WTC11 (cell line): Measurements from ENCODE around the gene PCDH9.

ENCODE experiments used
- ATF6 ChIP-seq: sonication (generic); formaldehyde crosslinking; IDR thresholded peaks from 2 replicates; pipeline ENCODE4 v1.8.1; 2023; ENCODE audit warnings: mild to moderate bottlenecking, missing genetic modification reagents
- CREB1 ChIP-seq: sonication (generic); formaldehyde crosslinking; IDR thresholded peaks from 2 replicates; pipeline ENCODE4 v1.8.0; 2023; ENCODE audit warnings: mild to moderate bottlenecking, missing genetic modification reagents
- CTCF ChIP-seq: fragments of 200-600 bp; IDR thresholded peaks from 2 replicates; pipeline ENCODE4 v1.8.0; 2022; ENCODE audit warnings: antibody characterized with exemption
- NR3C1 ChIP-seq: sonication (generic); formaldehyde crosslinking; conservative IDR thresholded peaks from 2 replicates; pipeline ENCODE4 v1.8.1; 2023; ENCODE audit warnings: low read depth, mild to moderate bottlenecking, missing genetic modification reagents
- USF2 ChIP-seq: sonication (generic); formaldehyde crosslinking; IDR thresholded peaks from 2 replicates; pipeline ENCODE4 v1.8.1; 2023; ENCODE audit warnings: mild to moderate bottlenecking, missing genetic modification reagents, moderate library complexity
- ZBTB21 ChIP-seq: sonication (generic); formaldehyde crosslinking; IDR thresholded peaks from 2 replicates; pipeline ENCODE4 v1.8.1; 2023; ENCODE audit warnings: mild to moderate bottlenecking, missing genetic modification reagents, borderline replicate concordance
- ZNF263 ChIP-seq: sonication (generic); formaldehyde crosslinking; IDR thresholded peaks from 2 replicates; pipeline ENCODE4 v1.8.1; 2022; ENCODE audit warnings: low read depth, mild to moderate bottlenecking, moderate library complexity, missing genetic modification reagents
- ZNF281 ChIP-seq: sonication (generic); formaldehyde crosslinking; IDR thresholded peaks from 2 replicates; pipeline ENCODE4 v1.8.0; 2023; ENCODE audit warnings: mild to moderate bottlenecking, missing genetic modification reagents
- ZNF423 ChIP-seq: fragments of 250-450 bp; sonication (Bioruptor Pico); IDR thresholded peaks from 2 replicates; pipeline ENCODE4 v2.1.2; 2022; ENCODE audit warnings: mild to moderate bottlenecking, moderate library complexity
- ZSCAN18 ChIP-seq: fragments of 250-450 bp; sonication (Bioruptor Pico); IDR thresholded peaks from 2 replicates; pipeline ENCODE4 v2.1.2; 2022; ENCODE audit warnings: mild to moderate bottlenecking, moderate library complexity

GRCh38 chr13:67117010-67117550, 113.1 kb downstream of the PCDH9 start:
- TF ChIP-seq NR3C1 = no peak
- no peak for TF ChIP-seq ZNF263 (CRISPR knock-in tag)
- TF ChIP-seq ZNF281 = no peak
- no peak for TF ChIP-seq CTCF
- no peak for TF ChIP-seq USF2 (CRISPR knock-in tag)
- TF ChIP-seq CREB1 (CRISPR knock-in tag) = no peak
- TF ChIP-seq ZSCAN18 (CRISPR knock-in tag) = no peak
- no peak for TF ChIP-seq ATF6 (CRISPR knock-in tag)
- no peak for TF ChIP-seq ZBTB21 (CRISPR knock-in tag)
- TF ChIP-seq ZNF423 (CRISPR knock-in tag) = no peak
